Limb (tissue), 2 donors: ENCODE results near the gene FBXL13.
"Not testable (repeated sequence)": the region's sequence is repeated elsewhere in the genome, so short reads cannot be mapped to it uniquely, and the experiment has no call there.

ENCODE experiments used
- DNase-seq, 2 donors: peaks; one replicate each; pipeline ENCODE4 v3.0.0-alpha.2; 2016; ENCODE audit errors: extremely low spot score in 2 of 2

Gene FBXL13

GRCh38 chr7:103074519-103075336, at the start of gene FBXL13, which contains the start of gene ARMC10:
Gene FBXL13 (minus strand): TSS chr7:103074796.
Gene ARMC10 (plus strand): TSS chr7:103075140. CDS start chr7:103075273, 133 bp downstream.
- peak; percentile 91 to 97 for DNase-seq

- DNase-seq = no peak
These were observed 48.9 kb upstream of the FBXL13 start for GRCh38 chr7:103123529-103123928.

- no peak for DNase-seq
These were observed 47.0 kb upstream of the FBXL13 start for GRCh38 chr7:103121641-103122040.

GRCh38 chr7:103120362-103120761, 45.8 kb upstream of the FBXL13 start:
- DNase-seq = no peak

- no peak for DNase-seq
These were observed 45.2 kb upstream of the FBXL13 start for GRCh38 chr7:103119791-103120291.

- DNase-seq = no peak
These were observed 42.9 kb upstream of the FBXL13 start for GRCh38 chr7:103117465-103117864.

DNA sequence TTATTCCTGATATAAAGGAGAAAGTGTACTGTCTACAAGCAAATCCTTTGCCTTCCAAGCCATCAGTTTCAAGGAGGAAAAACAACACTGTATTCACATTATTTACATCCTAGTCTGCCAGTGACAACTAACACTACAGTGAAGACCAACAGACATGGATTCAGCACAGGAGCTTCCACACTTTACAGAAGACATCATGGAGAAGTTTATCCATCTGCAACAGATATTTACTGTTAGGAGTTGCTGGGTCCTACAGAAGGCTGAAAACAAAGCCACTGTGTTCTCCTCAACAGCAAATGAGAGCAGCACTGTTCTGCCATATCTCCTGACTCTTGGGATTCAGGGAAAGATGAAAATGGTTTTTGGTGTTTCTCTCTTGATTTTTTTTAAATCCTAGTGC, 42.4 kb upstream of the FBXL13 start:
- DNase-seq = no peak

- no peak for DNase-seq
These were observed 41.9 kb upstream of the FBXL13 start for GRCh38 chr7:103116511-103116910.

DNA sequence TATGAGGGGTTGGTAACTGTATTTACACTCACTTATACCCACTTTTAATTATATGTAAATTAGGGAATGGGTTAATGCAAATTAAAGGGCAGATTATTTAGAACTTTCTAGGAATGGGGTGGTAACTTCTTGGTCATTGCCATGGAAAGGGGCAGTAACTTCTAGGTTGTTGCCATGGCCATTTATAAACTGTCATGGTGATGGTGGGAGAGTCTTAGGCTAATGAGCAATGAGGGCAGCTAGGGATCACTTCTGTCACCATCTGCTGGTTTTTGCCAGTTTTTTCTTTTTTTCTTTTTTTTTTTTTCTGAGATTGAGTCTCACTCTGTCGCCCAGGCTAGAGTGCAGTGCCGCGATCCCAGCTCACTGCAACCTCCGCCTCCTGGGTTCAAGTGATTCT, 41.2 kb upstream of the FBXL13 start:
- DNase-seq = no peak

DNA sequence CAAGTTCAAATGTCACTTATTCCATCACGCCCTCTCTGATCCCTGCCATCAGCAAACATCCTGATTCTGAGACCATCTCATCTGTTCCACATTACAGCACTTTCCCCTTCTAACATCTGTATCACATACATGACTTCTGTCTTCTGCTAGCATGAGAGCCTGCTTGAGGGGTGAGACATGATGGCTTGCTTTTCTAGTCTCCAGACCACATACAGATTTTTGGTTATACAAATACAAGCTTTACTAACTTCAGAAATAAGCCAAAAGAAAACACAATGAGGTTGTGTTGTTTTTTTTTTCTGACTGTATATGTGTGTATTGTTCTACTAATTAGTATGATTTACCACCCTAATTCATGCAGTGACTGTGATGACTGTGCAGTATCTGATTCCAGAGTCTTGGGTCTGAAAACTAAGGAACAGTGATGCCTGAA, 40.0 kb upstream of the FBXL13 start:
- DNase-seq = no peak

DNA sequence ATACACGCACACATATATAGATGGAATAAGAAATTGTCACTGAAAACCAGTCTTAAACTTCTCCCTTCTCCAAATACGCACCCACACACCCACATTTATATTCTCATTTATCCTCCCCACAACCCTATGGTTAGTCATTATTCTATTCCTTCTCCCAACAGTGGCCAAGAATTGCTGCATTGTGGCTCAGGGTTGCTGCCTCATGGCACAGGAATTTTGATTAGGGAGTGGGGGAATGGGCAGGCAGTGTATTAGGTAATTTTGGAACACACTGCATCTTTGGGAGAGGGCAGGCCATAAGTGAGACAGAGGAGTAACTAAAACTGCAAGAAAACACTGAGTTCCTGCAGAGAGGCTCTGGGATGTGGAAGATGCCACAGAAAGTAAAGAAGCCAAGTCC, 38.6 kb upstream of the FBXL13 start:
- no peak for DNase-seq

GRCh38 chr7:103106703-103107070, 32.1 kb upstream of the FBXL13 start:
- not testable (repeated sequence) for DNase-seq

- DNase-seq = no peak
These were observed 31.6 kb upstream of the FBXL13 start for GRCh38 chr7:103106005-103106702.

DNA sequence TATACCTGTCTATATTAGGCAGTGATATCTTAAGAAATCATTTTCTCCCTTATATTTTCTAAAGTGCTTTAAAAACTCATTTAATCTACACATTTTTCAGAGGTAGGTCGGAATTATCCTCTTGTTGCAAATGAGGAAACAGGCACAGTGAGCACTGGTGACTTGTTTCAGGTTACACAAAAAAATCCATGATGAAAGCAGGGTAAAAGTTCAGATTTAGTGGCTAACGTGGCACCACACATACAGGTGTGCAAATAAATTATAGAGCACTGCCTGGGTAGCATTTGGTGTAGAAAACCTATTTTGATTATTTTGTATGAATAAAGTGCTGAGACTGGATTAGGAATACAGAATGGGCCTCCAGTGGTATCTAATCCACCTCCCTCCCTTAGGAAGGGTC, 26.9 kb upstream of the FBXL13 start:
- DNase-seq = no peak

DNA sequence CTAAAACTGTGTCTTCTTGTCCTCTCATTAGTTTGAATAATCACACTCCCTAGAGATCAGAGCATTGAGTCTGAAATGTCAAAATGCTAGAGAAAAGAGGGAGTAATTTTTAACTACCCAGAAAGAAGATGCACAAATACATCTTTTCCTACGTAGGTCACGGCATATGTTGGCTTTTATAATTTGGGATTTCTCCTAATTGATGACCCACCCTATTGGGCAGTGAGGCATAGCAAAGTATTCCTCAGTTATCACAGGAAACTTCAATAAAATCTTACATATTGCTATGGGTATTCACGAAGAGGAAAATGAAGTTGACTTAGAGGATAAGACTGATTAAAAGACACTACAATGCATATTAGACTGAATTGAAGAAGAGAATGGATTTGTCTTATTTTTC, 25.8 kb upstream of the FBXL13 start:
- no peak for DNase-seq

GRCh38 chr7:103097041-103097440, 22.4 kb upstream of the FBXL13 start:
- no peak for DNase-seq

GRCh38 chr7:103095558-103095957, 21.0 kb upstream of the FBXL13 start:
- not testable (repeated sequence) for DNase-seq

GRCh38 chr7:103094102-103094501, 19.5 kb upstream of the FBXL13 start:
- no peak for DNase-seq

- DNase-seq = no peak
These were observed 18.8 kb upstream of the FBXL13 start for GRCh38 chr7:103093429-103093828.

GRCh38 chr7:103092321-103092720, 17.7 kb upstream of the FBXL13 start:
- not testable (repeated sequence) for DNase-seq

DNA sequence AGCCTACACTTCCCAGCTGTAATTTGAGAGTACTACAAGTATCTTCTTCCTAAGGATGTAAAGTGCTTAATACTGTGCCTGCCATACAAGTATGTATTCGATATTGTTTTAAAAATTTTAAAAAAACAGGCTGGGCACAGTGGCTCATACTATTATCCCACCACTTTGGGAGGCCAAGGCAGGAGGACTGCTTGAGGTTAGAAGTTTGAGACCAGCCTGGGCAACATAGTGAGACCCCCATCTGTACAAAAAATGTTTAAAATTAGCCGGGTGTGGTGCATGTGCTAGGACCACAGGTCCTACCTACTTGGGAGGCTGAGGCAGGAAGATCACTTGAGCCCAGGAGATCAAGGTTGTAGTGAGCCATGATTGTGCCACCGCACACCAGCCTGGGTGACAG, 8.6 kb upstream of the FBXL13 start:
- no peak for DNase-seq

DNA sequence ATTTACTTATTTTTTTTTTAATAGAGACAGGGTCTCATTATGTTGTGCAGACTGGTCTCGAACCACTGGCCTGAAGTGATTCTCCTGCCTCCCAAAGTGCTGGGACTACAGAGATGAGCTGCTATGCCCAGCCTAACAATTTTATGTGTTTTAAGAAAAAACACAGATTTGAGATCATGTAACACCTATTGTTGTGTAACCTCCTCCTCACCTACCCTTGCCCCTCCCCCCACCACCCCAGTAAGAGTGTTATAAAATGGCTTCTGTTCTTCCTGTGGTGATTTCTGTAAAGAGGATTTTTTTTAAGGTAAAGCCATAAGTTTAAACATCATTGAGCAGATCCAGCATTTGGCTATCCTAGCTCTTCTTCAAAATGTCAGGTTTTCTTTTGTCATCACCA, 7.9 kb upstream of the FBXL13 start:
- DNase-seq = no peak

- no peak for DNase-seq
These were observed 6.3 kb upstream of the FBXL13 start for GRCh38 chr7:103080923-103081322.
